ENCODE measurements around the gene IFT122.
"Not testable (repeated sequence)": the region's sequence is repeated elsewhere in the genome, so short reads cannot be mapped to it uniquely, and the experiment has no call there.

IFT122 gene

DNA sequence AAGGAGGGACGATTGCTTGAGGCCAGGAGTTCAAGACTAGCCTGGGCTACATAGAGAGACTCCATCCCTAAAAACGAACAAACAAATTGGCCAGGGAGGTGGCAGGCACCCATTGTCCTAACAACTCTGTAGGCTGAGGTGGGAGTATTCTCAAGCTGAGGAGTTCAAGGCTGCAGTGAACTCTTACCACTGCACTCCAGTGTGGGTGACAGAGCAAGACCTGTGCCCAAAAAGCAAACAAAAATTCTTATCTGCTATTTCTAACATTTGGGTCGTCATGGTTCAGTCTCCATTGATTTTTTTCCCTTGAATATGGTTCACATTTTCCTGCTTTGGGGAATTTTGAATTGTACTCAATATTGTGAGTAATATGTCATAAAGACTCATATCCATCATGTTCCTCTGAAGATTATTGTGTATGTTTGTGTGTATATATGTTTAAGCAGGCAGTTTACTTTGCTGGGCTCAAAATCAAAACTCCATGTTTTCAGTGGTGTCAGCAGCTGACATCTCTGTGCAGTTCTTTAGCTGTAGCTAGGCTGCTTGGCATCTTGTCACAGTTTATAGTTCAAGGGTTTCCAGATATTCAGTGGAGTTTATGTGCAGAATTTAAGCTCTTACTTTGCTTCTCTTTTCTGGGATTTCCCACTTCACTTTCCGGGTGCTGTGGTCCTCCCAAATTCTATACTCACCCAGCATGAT lies 33.2 kb downstream of the IFT122 start:
- no peak for DNase-seq

DNA sequence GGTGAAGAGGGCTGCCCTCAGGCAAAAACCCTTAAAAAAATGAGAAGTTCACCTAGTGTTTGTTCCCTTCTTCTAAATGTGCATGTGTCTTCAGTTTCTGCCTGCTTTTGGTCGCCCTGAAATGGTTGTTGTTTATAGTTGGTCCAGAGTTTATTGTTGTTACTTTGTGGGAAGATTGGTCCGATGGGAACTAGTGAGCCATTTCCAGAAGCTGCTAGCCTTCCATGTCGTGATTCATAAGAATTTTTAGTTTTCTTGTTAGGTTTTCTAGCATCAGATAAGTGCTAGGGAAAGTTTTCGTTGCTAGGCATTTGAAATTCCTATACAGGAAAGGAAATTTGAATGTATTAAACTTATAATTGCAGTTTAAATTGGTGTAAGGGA lies 33.7 kb downstream of the IFT122 start:
- no peak for DNase-seq

DNA sequence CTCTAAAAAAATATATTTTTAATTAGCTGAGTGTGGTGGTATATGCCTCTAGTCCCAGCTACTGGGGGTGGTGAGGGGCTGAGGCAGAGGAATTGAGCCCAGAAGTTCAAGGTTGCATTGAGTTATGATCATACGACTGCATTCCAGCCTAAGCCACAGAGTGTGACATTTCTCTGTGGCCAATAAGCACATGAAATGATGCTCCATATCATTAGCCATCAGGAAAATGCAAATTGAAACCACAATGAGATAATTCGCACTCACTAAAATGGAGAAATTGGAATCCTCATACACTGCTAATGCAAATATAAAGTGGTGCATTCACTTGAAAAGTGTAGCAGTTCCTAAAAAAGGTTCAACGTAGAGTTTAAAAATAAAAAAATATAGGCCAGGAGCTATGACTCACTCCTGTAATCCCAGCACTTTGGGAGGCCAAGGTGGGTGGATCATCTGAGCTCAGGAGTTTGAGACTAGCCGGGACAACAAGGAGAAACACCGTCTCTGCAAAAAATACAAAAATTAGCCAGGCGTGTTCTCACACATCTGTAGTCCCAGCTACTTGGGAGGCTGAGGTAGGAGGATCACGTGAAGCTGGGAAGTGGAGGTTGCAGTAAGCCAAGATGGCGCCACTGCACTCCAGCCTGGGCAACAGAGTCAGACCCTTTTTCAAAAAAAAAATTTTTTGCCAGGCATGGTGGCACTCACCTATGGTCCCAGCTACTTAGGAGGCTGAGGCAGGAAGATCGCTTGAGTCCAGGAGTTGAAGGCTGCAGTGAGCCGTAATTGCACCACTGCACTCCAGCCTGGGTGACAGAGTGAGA lies 35.2 kb downstream of the IFT122 start:
- no peak for DNase-seq

DNA sequence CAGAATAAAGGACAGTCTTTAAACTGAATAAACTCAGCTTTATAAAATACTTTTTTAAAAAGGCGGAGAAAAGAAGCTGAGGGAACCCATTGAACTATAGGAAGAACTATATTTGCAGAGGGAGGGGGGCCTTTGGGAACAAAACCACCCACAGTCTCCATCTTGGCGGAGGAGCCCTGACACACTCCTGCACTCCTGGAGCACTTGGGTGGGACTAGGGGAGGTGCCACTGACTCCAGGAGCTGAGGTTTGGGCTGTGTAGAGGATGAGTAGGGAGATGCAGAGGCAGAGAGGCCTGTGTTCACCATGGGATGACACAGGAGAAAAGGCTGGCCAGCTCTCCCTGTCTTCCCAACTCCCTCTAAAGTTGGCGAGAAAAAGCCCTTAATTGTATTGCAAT lies 35.8 kb downstream of the IFT122 start:
- no peak for DNase-seq

DNA sequence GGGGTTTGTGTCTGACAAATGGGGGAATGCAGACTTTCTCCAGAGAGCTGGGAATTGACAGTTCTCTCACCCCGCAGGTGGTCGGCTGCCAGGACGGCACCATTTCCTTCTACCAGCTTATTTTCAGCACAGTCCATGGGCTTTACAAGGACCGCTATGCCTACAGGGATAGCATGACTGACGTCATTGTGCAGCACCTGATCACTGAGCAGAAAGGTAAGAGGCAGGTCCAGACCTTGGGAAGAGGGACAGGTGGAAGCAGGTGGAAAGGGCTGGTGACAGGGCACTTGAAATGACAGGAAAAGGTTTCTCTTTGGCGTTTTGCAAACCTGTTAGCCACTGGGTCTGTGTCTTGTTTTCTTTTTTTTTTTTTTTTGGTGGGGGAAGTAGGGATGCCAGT lies 36.6 kb downstream of the IFT122 start:
- no peak for DNase-seq

DNA sequence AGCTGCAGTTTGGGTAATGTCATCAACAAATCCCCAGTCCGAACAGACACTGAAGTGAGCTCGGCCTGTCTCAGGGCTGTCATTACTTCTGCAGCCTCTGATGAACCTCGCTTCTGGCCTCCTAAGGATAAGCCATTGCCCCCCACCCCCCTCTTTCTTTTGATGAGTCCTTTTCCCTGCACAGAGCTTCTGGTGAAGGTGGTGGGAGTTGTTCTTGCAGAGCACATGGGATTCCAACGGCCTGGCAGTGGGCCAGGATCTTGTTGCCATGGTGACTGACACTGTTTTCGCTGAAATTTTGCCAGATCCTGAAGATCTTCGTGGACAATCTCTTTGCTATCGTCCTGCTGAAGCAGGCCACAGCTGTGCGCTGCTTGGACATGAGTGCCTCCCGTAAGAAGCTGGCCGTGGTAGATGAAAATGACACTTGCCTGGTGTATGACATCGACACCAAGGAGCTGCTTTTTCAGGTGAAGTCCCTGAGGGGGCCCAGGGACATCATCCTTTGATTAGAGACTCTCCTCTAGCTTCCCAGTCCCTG lies 41.3 kb downstream of the IFT122 start:
- peak in 33 of 56 donors; percentile 11 to 79 (median 51) for DNase-seq

DNA sequence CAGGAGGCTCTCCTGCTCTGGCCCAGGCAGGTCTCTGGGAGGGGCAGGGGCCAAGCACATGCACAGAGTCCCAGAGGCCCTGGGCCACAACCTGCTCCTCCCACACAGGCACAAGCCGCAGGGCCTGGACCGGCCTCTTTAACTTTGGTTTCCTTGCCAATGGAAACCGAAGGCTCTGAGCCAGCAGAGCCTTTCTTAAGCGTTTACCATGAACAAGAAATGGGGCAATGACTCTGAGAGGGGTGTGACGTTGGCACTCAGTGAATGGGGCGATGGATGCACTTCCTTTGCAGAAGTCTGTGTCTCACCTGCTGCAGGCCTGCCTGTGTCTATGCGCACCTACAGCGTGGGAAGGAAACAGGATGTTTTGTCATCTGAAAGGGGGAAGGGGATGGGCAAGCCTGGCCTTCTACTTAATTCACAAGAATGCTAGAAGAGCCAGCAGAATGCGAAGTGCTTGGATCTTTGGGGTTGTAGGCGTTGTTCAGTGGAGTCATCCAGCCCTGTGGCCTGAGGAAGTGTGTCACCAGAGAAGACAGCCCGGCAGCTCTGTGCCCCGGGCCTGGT lies 41.8 kb downstream of the IFT122 start:
- peak in 18 of 56 donors; percentile 16 to 65 (median 34) for DNase-seq

DNA sequence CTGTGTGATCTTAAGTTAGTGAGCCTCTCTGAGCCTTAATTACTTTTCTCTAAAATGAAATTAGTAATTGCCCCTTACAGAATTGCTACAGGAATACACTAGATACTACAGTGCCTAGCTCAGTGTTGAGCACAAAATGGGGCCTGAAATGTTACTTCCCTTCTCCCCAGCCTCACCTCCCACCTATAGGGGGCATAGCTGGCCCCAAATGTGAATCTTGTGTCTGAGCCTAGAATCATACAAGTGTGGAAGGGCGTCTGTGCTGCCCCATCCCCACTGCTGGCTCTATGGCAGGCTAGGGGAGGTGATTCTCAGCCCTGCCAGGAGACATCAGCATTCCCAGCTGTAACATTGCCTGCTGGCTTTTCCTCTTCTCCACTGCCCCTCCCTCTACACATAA lies 42.7 kb downstream of the IFT122 start:
- DNase-seq: no peak

DNA sequence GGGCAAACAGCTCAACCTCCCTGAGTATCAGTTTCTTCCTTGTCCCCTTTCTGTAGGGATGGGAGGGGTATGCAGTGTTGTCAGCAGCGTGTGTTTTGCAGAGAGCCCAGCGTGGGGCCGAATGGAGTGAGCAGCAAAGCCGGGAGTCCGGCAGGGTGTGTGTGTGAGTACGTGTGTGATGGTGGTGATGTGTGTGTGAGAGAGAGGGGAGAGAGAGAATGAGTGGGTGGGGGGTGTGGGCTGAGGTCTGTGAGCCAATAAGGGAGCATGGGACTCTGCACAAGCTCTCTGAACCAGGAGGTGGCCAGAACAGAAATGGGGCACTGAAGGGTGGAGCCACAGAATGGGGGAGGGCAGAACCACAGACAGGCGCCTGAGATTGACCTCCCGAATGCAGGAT lies 43.8 kb downstream of the IFT122 start:
- DNase-seq: no peak

DNA sequence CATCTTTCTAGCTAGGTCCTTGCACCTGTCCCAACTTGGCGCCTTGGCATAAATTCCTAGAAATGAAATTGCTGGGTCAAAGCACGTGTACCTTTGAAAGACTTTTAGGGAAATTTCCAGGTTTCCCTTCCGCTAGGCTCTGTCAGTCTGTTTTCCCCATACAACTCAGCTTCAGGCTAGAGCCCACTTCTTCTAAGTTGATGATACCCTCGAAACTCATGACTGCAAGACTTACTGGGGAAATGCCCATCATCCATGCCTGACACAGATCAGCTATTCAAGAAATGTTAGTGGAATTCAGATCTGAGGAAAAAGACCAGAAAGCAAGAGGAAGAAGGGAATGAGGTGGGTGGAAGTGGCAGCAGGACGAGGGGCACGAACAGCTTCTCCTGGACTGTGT lies 45.1 kb downstream of the IFT122 start:
- DNase-seq: not testable (repeated sequence)

DNA sequence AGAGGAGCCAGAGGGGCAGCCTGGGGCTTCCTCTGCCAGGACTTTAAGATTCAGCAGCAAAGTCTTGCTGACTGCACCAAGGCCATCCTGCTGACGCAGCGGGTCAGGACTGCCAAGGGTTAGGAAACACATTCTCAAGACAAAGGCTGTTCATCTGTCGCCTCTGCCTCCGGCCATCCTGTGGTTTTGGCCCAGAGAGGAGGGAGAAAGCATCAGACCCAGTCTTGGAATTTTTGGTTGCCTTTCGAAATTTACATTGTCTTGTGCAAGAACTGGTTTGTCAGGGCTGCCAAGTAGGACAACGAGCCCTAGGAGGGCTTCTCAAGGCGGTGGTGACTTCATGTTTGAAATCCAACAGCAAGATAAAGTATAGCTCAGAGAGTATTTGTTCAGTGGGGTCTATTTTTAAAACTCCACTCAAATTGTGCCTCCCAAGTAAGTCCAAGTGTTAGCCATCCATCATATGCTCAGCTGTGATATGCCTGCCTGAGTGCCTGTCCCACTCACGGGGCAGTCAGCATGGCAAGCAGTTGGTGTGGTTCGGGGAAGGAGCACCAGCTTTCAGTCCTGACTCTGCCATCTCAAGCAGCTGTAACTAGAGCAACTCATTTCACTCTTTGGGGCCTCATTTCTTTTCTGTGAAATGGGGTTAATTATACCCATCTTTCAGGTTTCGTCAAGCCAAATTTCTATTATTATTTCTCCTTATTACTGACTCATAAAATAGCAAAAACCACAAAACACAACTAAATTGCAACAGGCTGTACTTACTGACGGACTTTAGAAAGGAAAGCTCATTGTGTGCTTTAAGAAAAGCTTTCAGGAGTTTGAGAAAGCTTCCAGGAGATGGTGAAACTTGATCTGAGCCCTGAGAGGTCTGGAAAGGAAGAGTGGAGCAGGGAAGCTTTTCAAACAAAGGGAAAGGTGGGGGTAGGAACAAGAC lies 46.0 kb downstream of the IFT122 start:
- DNase-seq: peak in 35 of 56 donors; percentile 9 to 68 (median 45)

DNA sequence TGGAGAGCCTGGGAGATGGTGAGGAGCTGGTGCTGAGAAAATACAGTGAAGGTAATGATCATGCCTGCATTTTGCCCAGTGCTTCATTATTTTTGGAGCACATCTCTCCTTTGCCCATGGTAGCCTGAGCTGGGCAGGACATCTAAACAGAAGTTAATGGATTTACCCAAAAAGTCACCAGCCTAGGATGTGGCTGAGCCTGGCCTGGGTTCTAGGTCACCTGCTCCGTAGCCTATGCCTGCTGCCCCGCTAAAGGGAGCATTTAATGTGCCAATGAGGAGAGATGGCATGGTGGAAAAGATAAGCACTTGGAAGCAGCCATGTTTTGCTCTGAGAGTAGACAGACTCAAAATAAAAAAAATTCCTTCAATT lies 46.6 kb downstream of the IFT122 start:
- DNase-seq: no peak

DNA sequence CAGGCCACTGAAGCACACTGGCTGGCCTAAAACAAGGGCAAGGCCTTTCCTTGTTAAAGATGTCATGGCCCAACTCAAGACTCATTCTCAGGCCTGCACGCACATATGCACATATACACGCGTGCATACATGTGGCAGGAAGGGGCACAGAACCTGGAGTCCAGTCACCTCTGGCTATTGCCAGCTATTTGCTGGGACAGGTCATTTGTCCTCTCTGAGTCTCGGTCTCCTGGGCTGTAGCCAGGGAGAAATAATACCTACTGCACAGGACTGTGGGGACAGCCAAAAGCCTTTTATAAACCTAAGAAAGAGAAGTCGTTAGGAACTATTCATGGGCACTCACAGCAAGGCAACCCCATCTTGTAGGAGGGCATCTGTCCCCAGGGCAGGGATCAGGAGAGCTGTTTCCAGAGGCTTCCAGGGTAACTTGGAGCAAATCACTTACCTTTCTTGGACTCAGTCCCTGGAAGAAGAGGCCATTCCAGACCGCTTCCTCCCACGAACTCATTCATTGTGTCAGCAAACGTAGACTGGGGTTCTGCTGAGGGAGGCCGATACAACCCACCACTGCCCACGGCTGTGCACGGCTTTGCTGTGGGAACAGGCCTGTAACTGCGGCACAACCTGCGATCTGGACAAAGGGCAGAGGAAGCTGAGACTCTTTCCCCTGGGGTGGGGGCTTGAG lies 47.3 kb downstream of the IFT122 start:
- no peak for DNase-seq

DNA sequence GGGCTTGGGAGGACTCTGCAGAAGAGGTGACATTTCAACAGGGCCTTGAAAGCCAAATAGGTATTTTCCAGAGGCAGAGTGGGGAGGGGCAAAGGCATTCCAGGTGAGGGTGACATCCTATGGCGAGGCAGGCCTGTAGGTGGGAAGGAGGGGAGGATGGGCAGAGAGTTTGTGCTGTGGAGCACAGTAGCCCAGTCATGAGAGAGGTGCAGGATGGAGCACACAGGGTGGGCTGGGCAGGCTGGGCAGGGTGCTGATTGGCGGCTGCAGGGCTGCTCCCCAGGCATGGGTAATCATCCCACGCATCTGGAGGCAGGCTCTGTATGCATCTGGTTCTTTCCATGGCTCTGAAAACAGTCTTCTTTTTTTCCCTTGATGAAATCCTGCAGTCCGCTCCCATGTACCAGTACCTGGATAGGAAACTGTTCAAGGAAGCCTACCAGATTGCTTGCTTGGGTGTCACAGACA lies 47.9 kb downstream of the IFT122 start:
- DNase-seq: not testable (repeated sequence)

DNA sequence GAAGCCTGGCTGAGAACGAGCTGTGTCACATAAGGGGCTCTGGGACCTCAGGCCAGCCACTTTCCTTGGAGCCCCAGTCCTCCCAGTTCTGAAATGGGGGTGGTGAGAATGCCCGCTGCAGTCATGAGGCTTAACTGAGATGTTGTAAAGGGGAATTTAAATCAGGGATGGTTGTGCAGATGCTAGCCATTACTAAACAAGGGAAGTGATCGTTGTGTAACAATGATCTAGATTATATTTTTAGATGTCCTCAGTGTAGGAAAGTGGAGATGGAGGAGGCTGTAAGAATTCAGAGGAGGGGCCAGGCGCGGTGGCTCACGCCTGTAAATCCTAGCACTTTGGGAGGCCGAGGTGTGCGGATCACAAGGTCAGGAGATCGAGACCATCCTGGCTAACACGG lies 49.2 kb downstream of the IFT122 start:
- DNase-seq: peak in 1 of 56 donors; percentile 23

DNA sequence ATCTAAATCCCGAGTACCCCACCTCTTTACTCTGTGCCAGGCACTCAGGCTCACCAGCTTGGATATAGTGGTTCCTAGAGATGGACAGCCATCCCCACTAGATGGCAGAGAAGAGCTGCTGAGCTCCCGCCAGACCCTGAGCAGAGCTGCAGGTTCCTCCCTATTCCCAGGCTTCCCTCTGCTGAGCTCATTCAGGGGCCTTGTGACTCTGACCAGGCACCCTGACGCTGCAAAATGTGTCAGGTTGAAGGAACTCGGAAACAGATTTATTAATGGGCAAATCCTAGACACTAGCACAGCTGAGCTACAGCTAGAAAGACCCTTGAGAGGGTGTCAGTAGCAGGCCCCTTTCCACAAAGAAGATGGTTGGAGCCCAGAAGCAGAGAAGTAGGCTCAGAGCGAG lies 50.2 kb downstream of the IFT122 start:
- peak; percentile 14 to 91 (median 76) for DNase-seq

DNA sequence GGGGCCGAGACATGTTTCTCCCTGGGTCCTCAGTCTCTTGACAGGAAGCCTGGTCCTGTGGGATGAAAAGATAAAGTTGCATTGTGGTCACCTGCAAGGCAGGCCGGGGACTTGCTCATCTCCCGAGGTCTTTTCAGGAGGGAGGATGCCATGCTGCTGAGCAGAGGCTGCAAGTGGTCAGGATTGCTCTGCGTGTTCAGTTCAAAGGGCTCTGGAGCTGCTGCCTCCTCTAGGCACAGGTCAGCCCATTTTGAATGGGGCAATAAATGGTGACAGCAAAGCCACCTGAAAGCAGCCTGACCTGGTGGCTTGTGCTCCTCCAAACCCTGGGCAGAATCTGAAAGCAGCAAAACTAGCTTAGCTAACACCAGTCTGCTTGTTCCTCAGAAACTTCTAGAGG lies 51.1 kb downstream of the IFT122 start:
- not testable (repeated sequence) for DNase-seq

DNA sequence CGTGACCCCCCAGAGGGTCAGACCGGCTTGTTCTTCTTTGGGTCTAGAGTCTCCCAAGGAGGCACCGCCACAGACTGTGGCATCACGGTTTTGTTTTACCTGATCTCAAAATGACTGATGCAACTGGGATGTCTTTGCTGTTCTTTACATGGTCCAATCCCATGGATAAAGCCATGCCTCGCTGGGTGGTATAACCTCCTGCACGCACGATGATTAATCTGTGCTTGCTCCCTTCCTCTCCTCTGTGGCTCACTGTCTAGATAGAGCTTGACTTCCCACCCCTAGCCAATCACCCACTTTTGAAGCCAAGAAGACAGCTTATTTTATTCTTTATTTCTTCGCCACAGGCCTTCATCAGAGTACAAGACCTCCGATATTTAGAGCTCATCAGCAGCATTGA lies 51.8 kb downstream of the IFT122 start:
- DNase-seq: no peak

DNA sequence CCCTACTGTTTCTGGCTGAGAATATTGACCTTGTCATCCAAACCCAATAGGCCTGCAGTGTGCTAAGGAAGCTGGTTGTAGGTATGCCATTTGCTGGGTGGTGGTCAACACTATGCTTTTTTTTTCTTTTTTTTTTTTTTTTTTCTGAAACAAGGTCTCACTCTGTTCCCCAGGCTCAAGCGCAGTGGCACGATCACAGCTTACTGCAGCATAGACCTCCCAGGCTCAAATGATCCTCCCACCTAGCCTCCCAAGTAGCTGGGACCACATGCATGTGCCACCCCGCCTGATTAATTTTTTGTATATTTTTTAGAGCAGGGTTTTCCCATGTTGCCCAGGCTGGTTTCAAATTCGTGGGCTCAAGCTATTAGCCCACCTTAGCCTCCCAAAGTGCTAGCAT lies 52.7 kb downstream of the IFT122 start:
- DNase-seq: no peak

DNA sequence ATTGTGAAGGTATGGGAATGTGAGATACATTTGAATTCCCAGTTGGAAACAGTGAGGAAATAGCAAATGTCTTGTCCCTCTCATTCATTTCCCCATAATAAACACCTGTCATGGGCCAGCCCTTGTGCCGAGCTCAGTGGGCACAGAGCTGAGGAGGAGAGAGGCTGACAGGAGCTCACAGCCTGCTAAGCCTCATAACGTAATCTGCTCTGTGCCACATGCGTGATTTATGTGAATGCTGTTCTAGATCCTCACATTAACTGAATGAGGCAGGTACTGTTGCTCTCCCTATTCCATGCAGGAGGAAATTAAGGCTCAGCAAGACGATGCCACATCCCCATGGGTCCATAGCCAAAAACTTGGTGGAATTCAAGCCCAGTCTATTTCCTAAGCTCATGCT lies 53.2 kb downstream of the IFT122 start:
- no peak for DNase-seq

Measured in amygdala (tissue), 56 donors.